ENCODE data around the gene C8A. TPM values are rescaled to one million over a fixed set of nuclear protein-coding genes. Genes with fewer than 3 reads are reported as not detected.

The C8A gene
- not detected for total RNA-seq
- long read RNA-seq, donor 1: 0 reads
- long read RNA-seq, donor 2: 0 reads

DNA sequence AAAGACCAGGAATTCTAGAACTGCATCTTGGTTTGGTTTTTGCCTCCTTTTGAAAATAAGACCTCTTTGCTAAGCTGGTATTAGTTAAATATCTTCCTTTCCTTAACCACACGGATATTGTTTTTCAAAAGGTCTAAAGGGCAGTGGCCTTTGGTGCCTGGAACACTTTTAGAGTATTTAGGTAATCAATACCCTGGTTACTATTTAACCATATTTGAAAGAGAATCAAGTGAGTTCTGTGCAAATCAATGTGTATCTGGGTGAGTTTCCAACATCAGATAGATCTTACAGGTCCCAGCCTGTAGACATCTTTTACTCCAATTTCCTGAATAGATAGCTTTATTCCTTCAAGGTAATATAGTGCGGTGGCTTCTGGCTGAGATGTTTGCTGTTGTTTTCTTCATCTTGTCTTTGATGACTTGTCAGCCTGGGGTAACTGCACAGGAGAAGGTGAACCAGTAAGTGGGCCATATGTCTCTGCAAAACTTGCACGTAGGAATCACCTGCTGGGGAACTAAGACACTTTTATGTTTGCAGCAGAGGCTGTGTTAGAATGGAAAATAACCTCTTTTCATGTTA lies at the start of gene C8A:
C8A (plus strand) TSS at position 277 of the 579 bp plus-strand sequence; CDS start at position 382, 105 bp downstream.
- DNase-seq (ENCODE audit: low spot score): no peak
- intact Hi-C loops (cut with DNase I): no loop called here

DNA sequence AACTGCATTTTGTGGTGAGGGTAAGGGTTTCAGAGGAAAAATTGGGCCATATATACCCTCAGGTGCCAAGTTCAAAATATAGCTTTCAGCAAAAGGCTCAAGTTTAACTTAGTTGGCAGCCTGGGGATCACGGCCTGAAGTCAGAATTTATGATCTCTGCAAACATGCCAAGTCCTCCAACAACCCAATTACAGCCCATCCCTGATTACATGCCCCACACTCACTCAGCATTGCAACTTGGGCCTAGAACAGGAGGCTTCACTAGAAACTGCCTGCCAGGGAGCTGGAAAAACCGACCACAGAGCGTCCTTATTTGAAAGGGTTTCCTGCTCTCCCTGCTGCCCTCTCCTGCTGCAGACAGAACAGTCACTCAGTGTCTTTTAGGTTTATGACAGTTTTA lies 47.8 kb upstream of the C8A start:
- intact Hi-C loops (cut with DNase I): no loop called here
- DNase-seq (ENCODE audit: low spot score): no peak

DNA sequence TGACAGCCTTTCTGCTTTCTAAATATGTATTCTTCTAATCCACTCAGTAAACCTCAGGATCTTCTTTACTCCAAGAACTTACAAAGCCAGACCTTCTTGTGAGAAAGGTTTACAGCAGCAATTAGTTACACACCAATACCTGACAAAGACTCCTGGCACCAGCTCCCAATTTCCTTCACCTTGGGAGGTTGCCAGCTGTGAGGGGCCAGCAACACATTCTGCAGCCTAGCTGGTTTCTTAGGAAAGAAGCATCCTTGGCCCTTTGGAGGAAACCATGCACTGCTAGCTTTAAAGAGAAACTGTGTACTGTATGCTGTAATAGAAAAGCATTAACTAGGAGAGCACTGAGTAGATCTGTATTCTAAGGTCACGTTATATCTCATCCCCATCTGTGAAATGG lies 46.2 kb upstream of the C8A start:
- DNase-seq (ENCODE audit: low spot score): no peak
- intact Hi-C loops (cut with DNase I): no loop called here

DNA sequence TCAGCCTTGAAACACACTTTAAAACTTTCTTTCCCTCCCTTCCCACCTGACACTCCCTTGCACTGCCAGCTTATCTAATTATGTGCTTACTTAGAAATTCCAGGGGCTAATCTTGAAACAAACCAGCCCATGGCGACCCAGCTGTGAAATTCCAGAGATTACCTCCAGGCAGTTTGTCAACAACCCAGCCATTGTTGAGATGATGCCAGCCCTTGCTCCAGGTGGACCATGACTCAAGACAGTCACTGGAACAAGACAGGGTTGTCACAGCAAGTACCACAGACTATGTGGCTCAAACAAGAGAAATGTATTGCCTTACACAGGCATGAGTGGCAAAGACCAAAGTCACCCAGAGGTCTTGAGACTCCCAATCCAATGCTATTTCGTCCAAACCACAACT lies 43.3 kb upstream of the C8A start:
- intact Hi-C loops (cut with DNase I): loop anchor here in 1 of 2 donors (10.0 kb wide), 1 partner anchor 1527 kb away; no protein-coding TSS in a partner anchor
- no peak for DNase-seq (ENCODE audit: low spot score)

DNA sequence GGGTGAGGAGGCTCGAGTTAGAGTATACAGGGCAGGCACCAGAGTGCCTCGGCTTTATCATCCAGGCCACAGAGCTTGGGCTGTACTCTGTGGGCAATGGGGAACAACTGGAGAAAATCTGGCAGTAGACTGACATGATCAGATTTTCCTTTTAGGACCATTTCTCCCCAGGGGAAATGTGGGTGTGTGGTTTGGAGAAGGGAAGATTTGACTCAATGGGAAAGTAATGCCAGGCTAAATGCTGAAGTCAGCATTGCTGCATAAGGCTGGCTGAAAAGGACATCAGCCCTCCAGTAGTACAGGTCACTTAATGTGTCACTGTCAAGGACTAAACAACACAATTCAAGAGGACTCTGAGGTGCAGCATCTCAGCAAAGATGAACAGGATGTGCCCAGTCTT lies 40.4 kb upstream of the C8A start:
- no peak for DNase-seq (ENCODE audit: low spot score)
- intact Hi-C loops (cut with DNase I): loop anchor here in 1 of 2 donors (10.0 kb wide), 1 partner anchor 1529 kb away; no protein-coding TSS in a partner anchor

DNA sequence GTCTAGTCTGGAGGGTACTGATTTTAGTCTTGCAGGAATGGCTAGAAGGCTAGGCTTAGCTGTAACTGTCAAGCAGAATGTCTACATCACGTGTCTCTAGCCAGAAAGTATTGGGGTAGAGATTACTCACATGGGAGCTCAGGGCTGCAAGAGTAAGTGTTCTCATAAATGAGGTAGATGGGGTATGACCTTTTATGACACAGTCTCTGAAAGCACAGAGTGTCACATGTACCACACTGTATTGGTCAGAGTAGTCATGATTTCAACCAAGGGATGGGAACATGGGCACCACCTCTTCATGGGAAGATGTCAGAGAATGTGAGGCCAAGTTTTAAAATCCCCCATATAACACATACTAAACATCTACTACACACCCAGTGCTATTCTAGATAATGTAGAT lies 38.3 kb upstream of the C8A start:
- intact Hi-C loops (cut with DNase I): loop anchor here in 1 of 2 donors (10.0 kb wide), 1 partner anchor 1531 kb away; no protein-coding TSS in a partner anchor
- no peak for DNase-seq (ENCODE audit: low spot score)

DNA sequence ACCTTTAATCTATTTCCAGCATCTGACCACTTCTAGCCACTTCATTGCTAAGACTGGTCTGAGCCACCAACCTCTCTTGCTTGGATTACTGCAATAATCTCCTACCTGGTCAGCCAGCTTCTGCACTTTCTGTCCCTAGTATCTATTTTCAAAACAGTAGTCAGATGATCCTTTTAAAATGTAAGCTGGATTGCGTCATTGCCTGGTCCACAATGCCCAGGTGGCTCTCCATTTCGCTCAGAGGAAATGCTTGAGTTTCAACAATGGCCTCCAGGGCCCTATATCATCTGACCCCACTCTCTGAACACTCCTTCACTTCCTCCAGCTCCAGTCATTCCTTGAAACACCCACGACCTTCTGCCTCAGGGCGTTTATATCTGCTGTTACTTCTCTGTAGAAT lies 37.7 kb upstream of the C8A start:
- DNase-seq (ENCODE audit: low spot score): no peak
- intact Hi-C loops (cut with DNase I): loop anchor here in 1 of 2 donors (10.0 kb wide), 1 partner anchor 1532 kb away; no protein-coding TSS in a partner anchor

DNA sequence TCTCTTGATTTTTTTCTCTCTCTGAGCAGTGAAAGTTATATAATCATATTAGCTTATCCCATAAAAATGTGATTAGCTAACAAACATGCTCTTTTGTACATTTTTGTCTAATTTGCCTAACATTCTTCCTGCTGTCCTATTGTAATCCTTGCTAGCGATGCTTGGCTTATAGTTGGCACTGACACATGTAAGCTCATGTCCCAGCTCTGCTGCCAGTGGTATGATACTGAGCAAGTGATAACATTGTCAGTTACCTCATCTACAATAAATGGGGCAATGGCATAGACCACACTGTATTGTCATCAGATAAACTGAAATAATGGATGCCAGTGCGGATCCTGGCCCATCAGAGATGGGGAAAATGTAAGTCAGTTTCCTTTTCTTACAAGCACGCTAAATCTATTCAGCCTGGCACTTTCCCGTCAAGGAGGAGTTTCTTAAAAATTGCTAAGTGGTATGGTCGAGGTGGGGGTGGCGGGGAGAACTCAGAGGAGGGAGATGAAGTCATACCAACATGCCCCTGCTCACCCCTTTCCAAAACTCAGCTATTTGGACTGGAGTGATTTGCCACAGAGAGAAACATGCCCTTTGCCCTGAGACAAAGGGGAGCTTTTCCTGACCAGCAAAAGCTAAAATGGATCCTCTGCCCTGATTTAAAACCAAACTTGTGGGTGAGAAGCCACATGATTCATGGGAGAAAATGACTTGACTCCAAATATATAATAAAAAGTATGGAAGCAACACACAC lies 36.7 kb upstream of the C8A start:
- DNase-seq (ENCODE audit: low spot score): no peak
- intact Hi-C loops (cut with DNase I): loop anchor here in 1 of 2 donors (10.0 kb wide), 1 partner anchor 1533 kb away; no protein-coding TSS in a partner anchor

DNA sequence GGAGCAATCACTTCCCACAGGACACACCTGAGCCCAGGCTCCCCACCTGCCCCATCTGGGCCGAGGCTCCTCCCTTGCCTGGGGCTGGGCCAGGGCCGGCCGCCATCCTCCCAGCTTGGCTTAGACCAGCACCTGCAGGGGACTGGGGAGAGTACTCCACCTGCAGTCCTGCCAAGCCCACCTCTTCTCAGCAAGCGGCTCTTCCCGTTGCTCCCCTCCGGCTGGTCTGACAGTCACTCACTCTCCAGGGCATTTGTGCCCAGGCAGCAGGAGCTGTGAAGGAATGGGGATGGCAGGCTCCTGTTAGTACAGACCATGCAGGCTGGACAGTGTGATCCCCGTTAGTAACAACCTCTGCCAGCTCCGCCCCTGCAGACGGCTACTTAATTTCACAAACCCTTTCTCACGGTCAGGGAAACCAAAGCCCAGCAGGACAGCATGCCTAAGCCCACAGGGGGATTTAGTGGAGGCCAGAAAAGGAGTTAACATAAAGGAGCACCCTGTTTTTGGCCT lies 35.2 kb upstream of the C8A start, which contains the start of gene FYB2:
FYB2 (minus strand) TSS at position 18 of the 513 bp plus-strand sequence. CDS start 114 bp downstream, outside the sequence.
- intact Hi-C loops (cut with DNase I): loop anchor here in 1 of 2 donors (10.0 kb wide), 1 partner anchor 1535 kb away; no protein-coding TSS in a partner anchor
- DNase-seq (ENCODE audit: low spot score): no peak

DNA sequence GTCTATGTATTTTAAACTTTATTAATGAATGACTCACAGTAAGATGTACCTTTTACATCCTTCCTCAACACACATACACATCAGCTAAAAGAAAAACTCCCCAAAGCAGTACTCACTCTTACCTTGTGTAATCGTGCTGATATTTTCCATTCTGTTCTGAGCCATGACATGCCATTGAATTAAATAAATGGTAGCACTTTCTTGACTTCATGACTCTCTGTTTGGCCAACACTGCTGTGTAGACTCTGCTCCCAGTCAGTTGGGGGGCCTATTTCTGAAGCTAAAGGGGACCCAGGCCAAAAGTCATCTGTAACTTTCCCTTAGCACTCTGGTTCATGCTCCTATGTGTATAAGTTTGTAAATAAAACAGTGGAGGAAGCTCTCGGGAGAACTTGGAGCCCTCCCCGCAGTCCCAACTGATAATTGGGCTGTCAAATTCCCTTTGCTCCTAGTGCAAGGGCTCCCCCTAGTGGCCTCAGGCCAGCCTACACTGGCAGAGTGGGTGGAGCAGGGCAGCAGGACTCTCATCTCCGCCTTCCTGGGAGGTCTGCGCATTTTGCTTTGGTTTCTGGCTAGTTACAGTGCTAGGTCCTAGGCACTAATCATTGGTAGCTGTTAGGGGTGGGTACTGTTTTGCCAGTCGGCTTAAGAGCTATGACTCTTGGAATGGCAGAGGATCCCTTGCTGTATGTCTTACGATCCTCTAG lies 33.7 kb upstream of the C8A start:
- peak; percentile 92 for DNase-seq (ENCODE audit: low spot score)
- intact Hi-C loops (cut with DNase I): no loop called here

DNA sequence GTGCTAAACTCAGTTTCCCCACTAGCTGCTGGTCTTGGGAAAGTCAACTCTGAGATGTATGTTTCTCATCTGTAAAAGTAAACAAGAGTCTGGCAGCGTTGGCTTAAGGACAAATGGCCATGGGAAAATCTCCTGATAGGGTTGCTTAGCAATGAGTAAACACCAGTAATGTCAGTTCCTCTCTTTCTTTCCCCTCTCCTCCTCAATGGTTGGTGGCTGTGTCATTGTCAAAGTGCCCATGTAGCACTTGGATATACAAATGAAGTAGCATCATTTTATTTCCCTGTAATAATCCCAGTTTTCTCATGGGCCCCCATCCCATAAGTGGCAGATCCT lies 33.2 kb upstream of the C8A start:
- intact Hi-C loops (cut with DNase I): no loop called here
- DNase-seq (ENCODE audit: low spot score): no peak

DNA sequence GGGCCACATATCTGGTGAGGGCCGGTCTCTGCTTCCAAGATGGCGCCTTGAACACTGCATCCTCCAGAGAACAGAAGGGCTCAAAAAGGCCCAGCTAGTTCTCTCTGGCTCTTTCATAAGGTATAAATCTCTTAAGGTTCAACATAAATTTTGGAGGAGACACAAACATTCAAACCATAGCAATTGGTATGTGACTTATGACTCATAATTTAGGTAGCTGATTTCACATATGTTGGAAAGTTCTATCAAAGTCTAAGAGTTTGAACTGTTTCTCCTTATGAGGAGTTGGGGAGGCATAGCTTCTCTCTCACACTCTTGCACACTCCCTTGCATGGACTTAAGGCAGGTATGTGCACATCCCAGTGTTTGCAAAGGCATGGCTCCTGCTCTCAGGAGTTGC lies 30.3 kb upstream of the C8A start:
- no peak for DNase-seq (ENCODE audit: low spot score)
- intact Hi-C loops (cut with DNase I): no loop called here

DNA sequence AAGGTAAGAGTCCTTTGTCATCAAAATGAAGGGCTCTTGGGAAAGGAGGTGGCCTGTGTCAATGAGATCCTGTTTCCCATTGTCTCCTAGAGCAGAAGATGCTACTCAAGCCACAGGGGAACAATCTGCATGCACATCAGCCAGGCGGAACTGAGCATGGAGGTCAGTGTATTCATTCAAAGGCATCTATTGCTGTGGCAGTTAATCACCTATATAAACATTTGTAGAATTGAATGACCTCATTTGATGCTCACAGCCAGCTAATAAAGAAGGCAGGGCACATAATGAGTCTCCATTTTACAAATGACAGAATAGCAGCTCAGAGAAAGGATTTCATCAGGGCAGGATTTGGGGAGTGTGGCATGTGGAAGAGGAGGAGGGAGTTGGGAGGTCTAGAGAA lies 29.7 kb upstream of the C8A start:
- DNase-seq (ENCODE audit: low spot score): no peak
- intact Hi-C loops (cut with DNase I): no loop called here

DNA sequence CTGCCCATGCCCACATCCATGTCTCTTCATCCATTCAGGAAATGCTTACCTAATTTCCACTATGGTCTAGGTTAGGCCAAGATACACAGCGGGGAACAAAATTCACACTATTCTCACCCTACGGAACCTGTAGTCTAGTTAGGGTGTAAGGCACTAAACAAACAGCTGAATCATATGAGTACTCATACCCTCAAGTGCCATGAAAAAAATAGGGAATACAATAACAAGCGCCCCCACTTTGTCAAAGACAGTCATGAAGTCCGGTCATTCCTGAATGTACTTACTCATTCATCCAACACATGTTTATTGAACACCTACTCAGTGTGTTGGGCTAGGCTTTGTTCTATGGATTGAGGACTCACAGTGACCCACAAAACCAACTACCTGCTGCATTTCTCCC lies 29.2 kb upstream of the C8A start:
- no peak for DNase-seq (ENCODE audit: low spot score)
- intact Hi-C loops (cut with DNase I): no loop called here

DNA sequence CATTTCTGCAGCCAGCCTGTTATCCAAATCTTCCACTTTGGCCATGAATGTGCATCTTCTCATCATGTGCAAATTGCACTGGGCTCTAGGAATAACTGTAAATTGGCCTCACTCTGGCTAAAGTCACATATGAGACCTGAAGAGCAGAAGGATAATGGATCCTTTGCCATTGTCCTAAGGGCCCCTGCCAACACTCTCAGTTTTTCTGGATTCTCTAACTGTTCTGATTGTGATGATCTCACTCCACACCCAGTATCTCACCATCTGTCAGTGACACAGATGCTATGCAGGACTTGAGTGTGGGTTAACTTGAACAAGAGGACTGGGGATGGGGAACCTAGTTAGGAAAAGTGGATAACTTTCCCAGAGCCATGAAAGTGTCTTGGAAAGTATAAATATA lies 26.9 kb upstream of the C8A start:
- intact Hi-C loops (cut with DNase I): no loop called here
- no peak for DNase-seq (ENCODE audit: low spot score)

DNA sequence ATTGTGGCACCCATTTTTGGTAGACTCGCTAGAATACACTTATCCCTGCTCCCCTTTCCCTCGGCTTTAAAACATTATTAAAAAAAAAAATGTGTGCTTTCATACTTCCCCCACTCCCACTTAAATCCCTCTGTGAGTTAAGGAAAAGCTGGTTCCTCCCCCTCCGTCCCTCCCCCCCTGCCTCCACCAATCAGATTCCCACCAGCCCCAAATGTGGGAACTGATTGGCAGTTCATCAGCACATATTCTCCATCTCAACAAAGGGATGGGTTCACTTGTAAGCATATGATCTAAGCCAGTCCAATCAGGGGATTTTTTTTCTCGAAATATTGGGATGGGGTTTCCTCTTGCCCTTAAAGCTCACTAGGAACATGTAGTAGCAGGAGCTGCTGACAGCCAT lies 24.5 kb upstream of the C8A start:
- DNase-seq (ENCODE audit: low spot score): no peak
- intact Hi-C loops (cut with DNase I): loop anchor here in 1 of 2 donors (10.0 kb wide), 2 partner anchors 595 to 1215 kb away; partner anchors contain the start of gene DAB1

DNA sequence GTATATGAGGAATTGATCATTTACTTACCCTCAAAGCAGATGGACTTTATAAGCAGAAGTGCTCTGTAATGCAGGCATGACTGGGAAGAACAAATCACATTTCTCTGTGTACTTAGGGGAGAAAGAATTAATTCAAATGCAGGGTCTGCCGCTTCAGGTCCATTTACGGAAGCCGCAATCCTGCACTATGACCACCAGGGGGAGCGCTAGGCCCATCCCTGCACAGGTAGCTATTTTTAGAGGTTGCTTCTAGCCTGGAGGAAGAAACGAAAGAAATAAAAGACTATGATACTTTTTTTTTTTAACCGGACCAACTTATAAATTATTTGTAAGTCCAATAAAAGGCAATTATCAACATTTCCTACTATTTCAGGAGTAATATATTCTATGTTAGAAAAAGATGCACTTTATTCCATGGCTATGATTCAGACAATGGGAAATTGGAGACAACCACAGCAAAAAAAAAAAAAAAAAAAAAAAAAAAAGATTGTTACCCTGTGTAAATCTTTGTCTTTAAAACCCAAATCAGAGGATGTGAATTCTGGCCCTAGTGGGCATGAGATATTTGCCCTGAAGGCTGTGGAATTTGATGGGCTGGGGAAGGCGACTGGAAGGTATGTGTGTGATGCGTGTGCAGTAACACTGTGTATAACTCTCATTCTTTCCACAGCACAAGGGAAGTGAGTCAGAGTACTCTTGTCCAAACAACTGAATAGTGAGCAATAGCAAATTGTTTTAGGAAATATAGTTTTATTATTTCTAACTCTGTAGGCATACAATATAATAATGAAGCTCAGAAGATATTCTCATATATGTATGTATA lies 22.5 kb upstream of the C8A start:
- DNase-seq (ENCODE audit: low spot score): peak; percentile 84
- intact Hi-C loops (cut with DNase I): loop anchor here in 1 of 2 donors (10.0 kb wide), 2 partner anchors 593 to 1213 kb away; partner anchors contain the start of gene DAB1

DNA sequence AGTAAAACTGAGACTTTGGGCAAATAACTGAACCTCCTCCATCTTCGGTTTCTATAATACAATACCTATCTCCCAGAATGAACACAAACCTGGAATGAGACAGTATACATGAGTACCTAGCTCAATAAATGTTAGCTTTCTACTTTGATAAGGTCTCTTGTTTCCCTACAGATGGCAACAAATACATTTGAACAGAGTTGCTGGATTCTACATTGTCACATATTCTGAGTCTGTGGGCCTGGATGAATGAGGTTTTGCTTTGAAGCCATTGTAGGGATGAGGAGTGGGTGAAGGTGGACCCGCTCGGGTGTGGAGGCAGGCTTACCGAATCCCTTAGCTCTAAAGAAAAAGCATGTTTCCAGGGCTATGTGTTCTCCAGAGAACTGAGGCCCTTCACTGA lies 21.5 kb upstream of the C8A start:
- intact Hi-C loops (cut with DNase I): loop anchor here in 1 of 2 donors (10.0 kb wide), 2 partner anchors 592 to 1212 kb away; partner anchors contain the start of gene DAB1
- DNase-seq (ENCODE audit: low spot score): no peak

Measured in posterior vena cava (tissue), 2 donors.